ENCODE data around the gene MED13L.

DNA sequence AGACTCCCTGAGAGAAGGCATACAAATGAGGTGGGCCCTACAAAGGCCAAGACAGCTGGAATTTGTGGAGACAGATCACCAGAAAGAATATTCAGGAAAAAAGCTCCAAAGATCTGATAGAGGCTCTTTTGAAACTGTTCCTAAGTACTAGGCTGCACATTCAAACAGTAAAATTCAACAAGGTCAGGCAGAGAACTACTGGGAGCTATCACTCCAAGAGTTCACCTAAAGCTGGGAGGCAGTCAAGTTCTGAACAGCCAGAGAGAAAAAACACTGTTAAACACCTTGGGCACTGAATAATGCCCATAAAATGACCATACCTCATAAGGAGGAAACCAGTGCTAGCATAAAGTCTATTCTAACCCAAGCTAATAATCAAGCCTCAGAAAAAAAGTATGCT is 28.6 kb downstream of the MED13L start:
- TF ChIP-seq, protein P1, sequence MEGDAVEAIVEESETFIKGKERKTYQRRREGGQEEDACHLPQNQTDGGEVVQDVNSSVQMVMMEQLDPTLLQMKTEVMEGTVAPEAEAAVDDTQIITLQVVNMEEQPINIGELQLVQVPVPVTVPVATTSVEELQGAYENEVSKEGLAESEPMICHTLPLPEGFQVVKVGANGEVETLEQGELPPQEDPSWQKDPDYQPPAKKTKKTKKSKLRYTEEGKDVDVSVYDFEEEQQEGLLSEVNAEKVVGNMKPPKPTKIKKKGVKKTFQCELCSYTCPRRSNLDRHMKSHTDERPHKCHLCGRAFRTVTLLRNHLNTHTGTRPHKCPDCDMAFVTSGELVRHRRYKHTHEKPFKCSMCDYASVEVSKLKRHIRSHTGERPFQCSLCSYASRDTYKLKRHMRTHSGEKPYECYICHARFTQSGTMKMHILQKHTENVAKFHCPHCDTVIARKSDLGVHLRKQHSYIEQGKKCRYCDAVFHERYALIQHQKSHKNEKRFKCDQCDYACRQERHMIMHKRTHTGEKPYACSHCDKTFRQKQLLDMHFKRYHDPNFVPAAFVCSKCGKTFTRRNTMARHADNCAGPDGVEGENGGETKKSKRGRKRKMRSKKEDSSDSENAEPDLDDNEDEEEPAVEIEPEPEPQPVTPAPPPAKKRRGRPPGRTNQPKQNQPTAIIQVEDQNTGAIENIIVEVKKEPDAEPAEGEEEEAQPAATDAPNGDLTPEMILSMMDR (IDR thresholded peaks at IDR 0.05) = no peak
- TF ChIP-seq POLR2A (IDR thresholded peaks at IDR 0.05) (no peak), EP300 (IDR thresholded peaks at IDR 0.05) (no peak)
